NOMO-1 (cell line): ENCODE measurements around the gene ACOT7.
"Not testable (repeated sequence)": the region's sequence is repeated elsewhere in the genome, so short reads cannot be mapped to it uniquely, and the experiment has no call there.

Source experiments
- DNase-seq, 2 experiments: peaks; one replicate each; lab custom pipeline; 2025; ENCODE audit not compliant: unreplicated experiment in 2 of 2; lab: John Stamatoyannopoulos, UW

The ACOT7 gene

DNA sequence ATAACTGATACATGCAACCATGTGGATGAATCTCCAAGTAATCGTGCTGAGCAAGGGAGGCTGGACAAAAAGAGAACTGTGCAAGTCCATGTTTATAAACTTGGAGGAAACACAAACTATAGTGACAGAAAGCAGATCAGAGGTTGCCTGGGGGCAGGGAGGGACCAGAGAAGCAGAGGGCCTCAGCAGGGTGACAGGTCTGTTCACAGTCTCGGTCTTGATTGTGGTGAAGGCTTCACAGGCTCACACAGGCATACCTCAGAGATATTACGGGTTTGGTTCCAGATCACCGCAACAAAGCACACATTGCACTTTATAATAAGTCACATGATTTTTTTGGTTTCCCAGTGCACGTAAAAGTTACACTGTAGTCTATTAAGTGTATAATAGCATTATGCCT lies 28.5 kb downstream of the ACOT7 start:
- DNase-seq: no peak

DNA sequence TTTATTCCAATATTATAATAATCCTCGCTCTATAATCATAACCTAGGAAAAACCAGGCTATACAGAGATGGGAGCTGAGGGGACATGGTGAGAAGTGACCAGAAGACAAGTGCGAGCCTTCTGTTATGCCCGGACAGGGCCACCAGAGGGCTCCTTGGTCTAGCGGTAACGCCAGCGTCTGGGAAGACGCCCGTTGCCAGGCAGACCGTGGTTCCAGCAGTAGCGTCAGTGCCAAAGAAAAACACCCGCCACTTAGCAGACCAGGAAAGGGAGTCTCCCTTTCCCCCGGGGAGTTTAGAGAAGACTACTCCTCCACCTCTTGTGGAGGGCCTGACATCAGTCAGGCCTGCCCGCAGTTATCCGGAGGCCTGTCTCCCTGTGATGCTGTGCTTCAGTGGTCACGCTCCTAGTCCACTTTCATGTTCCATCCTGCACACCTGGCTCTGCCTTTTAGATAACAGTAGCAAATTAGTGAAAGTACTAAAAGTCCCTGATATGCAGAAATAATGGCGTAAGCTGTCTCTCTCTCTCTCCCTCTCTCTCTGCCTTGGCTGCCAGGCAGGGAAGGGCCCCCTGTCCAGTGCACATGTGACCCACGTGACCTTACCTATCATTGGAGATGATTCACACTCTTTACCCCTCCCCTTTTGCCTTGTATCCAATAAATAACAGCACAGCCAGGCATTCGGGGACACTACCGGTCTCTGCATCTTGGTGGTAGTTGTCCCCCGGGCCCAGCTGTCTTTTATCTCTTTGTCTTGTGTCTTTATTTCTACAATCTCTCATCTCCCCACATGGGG lies 30.3 kb downstream of the ACOT7 start:
- not testable (repeated sequence) for DNase-seq

DNA sequence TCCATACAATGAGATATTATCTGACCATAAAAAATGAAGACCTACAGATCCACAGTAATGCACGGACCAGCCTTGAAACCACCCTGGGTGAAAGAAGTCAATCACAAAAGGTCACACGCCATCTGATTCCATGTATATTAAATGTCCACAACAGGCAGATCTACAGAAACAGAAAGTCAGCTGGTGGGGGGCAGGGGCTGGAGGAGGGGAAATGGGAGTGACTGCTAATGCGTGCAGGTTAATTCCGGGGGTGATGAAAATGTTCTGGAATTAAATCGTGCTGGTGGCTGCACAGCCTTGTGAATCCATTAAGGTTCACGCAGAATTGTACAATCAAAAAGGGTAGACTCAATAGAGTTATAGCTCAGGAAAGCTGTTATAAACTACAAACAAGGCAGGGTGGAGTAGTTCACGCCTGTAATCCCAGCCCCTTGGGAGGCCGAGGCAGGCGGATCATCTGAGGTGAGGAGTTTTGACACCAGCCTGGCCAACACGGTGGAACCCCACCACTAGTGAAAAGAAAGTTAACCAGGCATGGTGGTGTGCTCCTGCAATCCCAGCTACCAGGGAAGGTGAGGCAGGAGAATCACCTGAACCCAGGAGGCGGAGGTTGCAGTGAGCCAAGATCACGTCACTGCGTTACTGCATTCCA lies 32.3 kb downstream of the ACOT7 start:
- no peak for DNase-seq

DNA sequence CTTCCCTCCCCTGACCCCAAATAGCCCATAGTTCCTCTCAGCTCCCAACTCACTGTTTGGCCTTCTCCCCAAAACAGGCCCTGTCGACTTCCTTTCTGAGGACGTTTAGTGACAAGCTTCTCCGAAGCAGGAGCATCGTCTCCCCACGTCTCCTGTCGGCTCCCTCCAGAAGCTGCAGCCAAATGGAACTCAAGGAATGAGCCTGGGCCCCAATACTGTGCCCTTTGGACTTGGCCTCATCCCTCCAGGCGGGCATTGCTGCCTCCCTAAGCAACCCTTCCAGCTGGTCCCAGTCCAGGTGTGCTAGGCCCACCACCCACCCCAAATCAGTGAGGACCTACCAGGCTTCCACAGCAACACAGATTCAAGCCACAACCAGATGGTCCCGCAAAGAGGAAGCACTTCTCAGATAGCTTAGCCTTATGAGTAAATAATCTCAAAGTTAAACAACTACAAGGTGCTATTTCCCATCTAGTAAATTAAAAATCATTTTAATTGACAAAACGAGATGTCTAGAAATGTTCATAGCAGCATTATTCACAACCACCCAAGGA lies 33.0 kb downstream of the ACOT7 start:
- DNase-seq: no peak

DNA sequence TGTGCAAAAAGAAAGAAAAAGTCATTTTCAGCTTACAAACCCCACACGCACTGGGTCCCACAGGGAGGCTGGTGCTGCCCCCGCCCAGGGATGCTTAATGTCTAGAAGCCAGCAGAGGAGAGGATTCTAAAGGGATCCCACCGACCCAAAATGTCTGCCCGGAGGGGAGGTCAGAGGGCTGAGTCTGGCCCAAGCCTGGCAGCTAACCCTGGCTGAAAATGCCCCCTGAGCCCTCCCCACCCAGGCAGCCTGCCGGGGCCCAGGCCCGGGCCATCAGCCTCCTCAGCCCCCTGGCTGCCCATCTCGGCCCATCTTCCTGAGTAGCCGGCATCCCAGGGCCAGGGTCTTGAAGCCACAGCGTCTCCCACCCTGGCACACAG lies 33.5 kb downstream of the ACOT7 start:
- DNase-seq: no peak

DNA sequence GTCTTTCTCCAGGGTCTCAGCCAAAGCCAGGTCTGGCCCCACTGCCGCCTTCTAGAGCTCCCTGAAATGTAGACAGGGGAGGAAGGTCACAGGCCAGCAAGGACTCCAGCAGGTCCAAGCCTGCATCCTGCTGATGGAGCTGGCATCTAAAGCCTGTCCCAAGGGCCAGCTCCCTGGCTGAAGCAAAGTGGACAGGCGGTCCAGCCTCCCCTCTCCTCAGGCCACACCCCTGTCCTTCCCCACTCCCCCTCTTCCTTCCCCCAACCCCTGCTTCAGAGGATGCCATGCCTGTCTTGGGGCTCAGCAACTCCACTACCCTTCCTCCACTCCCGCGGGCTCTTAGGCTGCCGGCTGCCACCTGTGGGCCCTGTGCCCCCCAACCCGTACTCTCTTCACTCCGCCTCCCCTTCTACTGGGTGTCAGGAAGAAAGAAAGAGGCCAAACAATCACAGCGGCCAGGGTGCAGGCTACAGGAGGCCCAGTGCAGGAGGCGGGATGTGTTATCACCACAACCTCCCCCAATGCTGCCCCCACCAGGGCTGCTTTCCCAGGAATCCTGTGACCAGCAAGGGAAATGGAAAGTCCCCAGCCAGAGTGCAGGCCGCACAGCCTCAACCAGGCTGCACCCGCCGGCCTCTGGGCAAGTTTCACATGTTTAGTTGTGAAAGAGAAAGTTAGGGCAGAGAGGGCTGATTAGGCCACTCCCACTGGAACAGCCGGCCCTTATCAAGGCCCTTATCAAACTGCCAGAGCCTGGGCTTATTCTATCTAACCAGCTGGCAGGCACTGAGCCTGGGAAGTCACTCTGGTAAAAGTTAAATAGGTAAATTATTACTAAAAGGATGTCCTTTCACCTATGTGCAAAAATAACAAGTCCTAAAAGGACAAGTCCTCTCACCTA lies 34.1 kb downstream of the ACOT7 start:
- DNase-seq: no peak

DNA sequence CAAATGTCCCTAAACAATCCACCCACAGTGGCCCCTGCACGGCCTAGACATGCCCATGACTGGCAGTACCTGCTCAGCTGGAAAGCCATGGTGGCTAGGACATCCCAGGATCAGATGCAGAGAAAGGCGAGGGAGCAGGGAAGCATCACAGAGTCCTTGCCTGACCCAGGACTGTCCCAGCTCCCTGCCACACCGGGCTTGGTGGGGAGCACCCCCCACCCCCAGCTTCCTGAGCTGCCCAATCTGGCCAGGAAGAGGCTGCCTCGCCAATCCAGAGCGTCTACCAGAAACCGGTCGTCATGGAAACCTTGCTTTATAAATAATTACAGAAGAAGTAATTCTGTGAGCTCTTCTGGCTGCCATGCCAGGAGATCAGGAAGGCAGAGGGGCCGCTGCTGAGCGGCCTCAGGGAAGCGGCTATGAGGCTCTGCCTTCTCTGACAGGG lies 34.8 kb downstream of the ACOT7 start:
- no peak for DNase-seq

DNA sequence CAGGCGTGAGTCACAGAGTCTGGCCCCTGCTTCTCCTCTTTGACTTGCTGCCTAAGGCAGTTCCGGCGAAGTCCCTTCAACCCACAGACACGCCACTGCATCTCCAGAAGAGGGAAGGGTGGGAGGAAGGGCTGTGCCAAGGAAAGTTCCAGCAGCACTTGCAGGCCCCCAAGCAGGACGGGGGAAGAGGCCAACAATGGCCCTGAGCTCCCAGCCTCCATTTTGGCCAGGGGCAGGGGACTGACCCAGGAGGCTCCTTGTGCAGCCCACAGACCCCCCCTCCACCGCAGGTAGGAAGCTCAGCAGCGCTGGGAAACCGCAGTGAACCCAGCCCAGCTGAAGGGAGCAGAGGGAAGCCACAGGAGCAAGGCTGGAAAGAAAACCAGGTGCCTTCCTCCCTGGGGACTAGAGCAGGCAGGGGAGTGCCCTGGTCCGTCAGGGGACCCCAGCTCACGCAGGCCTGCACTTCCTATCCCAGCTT lies 35.4 kb downstream of the ACOT7 start:
- no peak for DNase-seq

DNA sequence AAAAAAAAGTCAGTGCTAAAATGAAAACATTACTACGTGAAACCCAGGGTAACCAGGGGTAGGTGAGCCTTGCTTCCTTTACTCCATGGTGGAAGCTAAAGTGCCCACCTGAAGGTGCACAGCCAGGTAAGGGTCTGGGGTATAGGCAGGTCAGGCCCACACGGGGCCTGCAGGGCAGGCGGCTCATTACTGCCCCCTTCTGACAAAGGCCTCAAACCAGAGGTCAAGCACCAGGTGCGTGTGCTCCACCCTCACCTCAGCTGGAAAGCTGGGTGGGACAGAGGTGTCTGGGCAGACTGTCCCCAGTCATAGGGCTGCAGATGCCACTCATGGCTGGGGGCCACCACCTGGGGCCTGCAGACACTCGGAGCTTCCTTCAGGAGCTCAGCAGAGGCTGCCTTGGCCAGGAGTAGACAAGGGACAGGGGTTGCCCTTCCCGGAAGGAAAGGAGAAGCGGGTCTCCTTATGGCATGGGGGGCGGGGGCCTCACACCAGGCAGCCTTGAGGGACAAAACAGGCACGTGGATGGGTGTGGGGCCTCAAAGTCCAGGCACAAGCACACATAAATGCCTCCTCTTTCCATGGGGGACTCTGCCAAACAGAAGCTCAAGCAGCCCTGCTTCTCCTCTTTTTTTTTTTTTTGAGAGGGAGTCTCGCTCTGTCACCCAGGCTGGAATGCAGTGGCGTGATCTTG lies 36.2 kb downstream of the ACOT7 start:
- no peak for DNase-seq

DNA sequence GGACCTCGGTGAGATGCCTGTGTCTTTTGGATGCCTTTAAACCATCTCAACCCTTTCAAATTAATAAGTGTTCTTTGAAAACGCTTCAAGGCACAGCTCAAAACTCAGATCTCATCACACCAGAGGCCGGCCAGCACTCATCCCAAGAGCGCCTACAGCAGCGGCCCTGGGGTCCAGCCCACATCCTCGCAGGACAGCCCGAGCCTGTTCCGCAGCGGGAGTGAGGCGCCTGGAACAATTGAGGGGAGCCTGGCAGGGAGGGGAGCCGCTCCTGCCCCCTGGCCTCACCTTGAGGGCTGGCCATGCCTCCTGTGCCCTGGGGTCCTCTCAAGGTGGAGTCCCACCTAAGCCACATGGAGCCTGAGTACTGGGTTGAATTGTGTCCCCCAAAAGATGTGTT lies 37.9 kb downstream of the ACOT7 start:
- DNase-seq: no peak

DNA sequence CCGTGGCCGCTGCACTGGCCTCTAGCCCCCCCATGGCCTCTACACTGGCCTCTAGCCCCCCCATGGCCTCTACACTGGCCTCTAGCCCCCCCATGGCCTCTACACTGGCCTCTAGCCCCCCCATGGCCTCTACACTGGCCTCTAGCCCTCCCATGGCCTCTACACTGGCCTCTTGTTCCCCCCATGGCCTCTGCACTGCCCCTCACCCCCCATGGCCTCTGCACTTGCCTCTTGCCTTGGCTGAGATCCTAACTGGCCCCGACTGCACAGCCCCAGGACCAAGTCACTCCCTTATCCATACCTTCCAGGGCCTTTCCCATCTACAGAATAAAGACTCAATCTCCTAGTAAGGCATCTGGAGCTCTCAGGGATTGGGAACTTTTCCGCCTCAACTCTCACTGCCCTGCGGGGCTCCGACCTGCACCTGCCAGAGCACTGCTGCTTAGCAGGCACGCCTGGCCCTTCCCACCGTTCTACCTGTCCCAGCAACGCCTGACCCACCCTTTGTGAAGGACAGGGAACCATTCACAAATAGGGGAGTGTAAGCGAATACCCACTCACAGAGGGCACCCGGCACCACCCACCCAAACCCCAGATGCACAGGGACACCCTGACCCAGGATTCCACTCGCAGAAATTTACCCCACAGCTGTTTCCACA lies 38.8 kb downstream of the ACOT7 start:
- DNase-seq: no peak

DNA sequence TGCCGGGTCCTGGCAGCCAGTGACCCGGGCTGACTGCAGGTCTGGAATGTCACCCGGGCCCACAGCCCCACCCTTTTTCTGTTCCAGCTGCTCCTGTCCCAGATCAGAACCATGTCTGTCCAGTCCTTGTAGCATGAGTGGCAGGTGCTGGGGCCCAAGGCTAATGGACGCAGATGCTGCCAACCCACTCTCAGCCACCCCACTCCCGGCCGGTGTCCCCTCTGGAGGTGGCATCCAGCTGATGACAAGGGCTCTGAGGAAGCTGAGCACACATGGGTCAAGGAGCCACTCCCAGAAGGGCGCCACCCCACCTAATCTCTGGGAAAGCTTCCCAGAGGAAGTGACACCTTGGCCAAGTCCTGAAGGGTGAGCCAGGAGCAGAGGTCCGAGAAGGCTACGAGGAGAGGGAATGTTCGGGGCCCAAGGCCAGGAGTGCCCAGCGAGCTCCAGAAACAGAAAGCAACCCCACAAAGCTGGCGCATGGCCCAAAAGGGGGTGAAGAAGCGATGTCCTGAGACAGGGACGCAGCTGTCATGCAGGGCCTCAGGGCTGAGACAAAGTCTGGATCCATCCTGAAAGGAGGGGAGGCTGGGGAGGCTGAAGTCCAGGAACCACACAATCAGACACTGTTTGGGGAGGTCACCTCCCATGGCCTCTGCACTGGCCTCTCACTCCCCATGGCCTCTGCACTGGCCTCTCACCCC lies 39.5 kb downstream of the ACOT7 start:
- DNase-seq: no peak

DNA sequence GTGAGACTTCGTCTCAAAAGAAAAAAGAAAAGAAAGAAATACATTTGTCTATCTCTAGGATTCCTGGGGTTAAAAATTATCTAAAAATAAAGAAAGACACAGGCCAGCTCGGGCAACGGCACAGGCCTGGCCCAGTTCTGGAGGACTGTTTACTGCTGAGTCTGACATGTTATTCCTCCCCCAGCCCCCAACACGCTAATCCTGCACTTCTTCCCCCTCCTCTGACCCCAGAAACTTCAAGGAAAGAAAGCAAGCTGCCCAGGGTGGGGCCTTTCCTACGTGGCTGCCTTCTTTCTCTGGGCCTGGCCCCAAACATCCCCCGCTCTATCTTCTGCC lies 40.0 kb downstream of the ACOT7 start:
- DNase-seq: no peak

DNA sequence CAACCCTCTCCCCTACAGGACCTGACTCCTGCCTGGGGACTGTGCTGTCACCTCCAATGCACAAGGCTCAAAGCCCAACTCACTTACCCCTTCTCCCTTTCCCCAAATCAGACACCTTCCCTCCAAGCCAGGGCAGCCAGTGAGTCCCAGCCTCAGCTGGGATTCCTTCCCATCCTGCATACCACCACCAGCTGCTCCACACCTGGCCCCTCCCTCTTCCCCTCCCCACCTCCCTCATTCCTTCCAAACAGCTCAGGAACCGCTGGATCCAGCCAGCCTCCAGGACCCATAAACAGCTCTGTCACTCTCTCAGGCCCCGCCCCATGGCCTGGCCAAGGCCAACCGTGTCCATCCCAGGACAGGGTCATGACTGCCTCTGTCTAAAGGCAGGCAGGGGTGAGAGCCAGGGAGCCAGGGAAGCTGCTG lies 41.4 kb downstream of the ACOT7 start:
- DNase-seq: no peak

DNA sequence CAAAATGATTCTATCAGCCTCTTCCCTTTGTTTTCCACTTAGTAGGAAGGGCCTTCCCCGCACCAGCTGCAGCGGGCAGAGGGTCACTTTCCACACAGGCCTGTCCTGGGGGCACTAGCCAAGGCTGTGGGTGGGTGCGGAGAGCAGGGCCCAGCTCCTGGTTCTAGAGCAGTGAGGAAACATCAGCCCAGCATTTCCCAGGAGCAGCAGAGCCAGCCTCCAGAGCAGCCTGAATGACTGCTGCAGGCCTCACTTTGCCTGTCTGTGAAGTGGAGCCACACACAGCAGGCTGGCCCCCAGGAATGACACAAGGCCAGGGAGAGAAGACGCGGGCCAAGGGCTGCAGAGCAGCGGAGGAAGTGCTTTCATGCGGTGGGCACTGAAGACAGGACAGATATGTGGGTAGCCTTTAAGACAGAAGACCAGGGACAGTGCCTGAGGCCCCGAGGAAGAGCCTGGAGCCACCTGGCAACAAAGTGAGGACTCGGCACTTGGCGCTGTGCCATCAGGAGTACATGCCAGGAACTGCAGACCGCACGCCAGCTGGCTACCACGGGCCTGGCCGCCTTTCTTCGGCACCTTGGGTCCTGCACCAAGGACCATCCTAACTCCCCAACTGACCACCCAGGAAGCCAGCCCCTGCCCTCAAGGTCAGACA lies 42.0 kb downstream of the ACOT7 start:
- DNase-seq: no peak

DNA sequence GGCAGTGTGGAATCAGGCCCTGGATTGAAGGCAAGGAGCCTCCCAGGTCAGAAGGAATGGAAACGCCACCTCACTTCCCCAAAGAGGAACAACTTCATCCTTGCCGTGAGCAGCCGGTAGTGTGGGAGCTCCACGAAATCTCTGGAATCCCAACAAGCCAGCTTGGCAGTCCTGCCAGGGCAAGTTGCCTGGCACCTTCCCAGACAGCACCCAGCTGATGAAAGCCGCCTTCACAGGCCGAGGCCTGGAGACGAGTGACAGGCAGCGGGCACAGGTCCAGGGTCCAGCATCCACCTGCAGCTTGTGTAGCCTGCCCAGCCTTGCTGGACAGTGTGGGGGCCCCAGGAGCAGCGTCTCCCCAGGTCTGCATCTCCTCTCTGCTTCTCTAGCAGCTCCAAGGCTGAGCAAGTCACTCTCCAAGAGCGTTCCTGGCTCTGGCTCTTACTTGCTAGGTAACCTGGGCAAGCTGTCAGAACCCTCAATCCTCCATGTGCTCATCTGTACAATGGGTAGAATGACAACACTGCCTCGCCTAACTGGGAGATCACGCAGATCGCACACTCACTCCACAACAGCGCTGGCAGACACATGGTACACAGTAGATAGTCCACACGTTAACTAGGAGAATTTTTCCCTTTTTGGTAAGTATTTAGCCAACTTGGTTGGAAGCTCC lies 43.0 kb downstream of the ACOT7 start:
- no peak for DNase-seq

DNA sequence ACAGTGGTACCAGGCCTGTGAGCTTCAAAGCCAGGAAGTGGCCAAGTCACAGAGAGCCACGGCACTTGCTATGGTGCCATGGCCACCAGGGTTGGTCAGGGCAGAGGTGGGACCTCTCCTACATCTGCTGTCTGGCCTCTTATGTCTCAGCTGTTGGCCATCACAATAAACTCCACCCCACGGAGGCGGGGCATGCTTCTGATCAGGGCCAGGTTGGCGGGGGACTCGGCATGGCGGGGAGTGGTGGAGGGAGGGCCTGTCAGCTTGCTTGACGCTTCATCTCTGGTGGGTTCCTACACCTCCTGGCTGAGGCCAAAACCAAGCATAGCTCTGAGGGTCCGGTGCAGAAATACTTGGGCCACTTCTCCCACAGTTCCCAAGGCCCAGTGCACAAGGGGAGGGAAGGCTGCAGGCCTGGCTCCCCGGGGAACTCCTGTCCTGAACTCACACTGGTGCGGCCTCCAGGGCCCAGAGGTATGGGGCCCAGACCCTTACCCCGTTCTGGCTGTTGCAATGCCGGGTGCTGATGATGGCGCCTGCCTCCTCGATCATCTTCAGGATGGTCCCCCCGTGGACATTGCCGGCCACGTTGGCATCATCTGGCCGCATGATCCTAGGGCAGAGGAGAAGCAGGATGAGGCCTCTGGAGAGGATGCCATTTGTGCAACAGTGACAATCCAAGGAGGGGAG lies 44.2 kb downstream of the ACOT7 start:
- DNase-seq: no peak
